A673 (cell line): Measurements from ENCODE around the gene SFRP5. TPM values are rescaled to one million over a fixed set of nuclear protein-coding genes. Genes with fewer than 3 reads are reported as not detected.

Experiments
- Bru-seq: library from RNA; stranded (reverse); fragments of 400-500 nt; gene quantifications from one replicate; lab custom pipeline; 2021; lab: Mats Ljungman, UMichigan
- BruChase-seq, 2 experiments: library from RNA; stranded (reverse); fragments of 400-500 nt; gene quantifications; one replicate each; lab custom pipeline; 2021; lab: Mats Ljungman, UMichigan
- BruUV-seq: library from RNA; stranded (reverse); fragments of 400-500 nt; replicated peaks from 2 replicates; lab custom pipeline; 2021; lab: Mats Ljungman, UMichigan
- CTCF ChIA-PET: fragments of 300-600 bp; sonication (Branson Sonifier 250); formaldehyde crosslinking; loops from one replicate; lab custom pipeline; 2022; ENCODE audit warnings: antibody characterized with exemption; lab: Charles Lee
- POLR2A ChIA-PET: fragments of 300-600 bp; sonication (Branson Sonifier 250); formaldehyde crosslinking; loops from one replicate; lab custom pipeline; 2022; ENCODE audit warnings: antibody characterized with exemption; ENCODE audit not compliant: low non-redundant PET; lab: Charles Lee
- DNase-seq: peaks from one replicate; pipeline ENCODE4 v3.0.0-alpha.2; 2015; ENCODE audit warnings: low spot score
- H3K27ac ChIP-seq: fragments of 200-600 bp; sonication (generic); 2 replicates; pipeline ENCODE4 v1.5.1; 2016; ENCODE audit warnings: mixed run types, low read depth, mild to moderate bottlenecking, mixed read lengths, antibody characterized with exemption, low read length; ENCODE audit not compliant: poor library complexity, severe bottlenecking
- H3K27me3 ChIP-seq: fragments of 200-600 bp; sonication (generic); replicated peaks from 2 replicates; pipeline ENCODE4 v1.6.1; 2017; ENCODE audit warnings: mixed run types, low read depth, mild to moderate bottlenecking, mixed read lengths, antibody characterized with exemption, low read length; ENCODE audit not compliant: insufficient read depth, poor library complexity
- H3K36me3 ChIP-seq: fragments of 200-600 bp; sonication (generic); 2 replicates; pipeline ENCODE4 v1.6.1; 2016; ENCODE audit warnings: mixed run types, mild to moderate bottlenecking, mixed read lengths, antibody characterized with exemption, low read length; ENCODE audit not compliant: insufficient read depth, poor library complexity, severe bottlenecking
- H3K4me1 ChIP-seq: fragments of 200-600 bp; sonication (generic); 2 replicates; pipeline ENCODE4 v1.6.1; 2017; ENCODE audit warnings: mixed run types, mild to moderate bottlenecking, mixed read lengths, antibody characterized with exemption, low read length; ENCODE audit not compliant: insufficient read depth, poor library complexity, severe bottlenecking
- H3K4me3 ChIP-seq: fragments of 200-600 bp; sonication (generic); 2 replicates; pipeline ENCODE4 v1.5.1; 2016; ENCODE audit warnings: low read depth, mixed run types, mild to moderate bottlenecking, mixed read lengths, low read length; ENCODE audit not compliant: poor library complexity, severe bottlenecking
- H3K9me3 ChIP-seq: fragments of 200-600 bp; sonication (generic); 2 replicates; pipeline ENCODE4 v1.6.1; 2016; ENCODE audit warnings: mixed run types, low read depth, mild to moderate bottlenecking, mixed read lengths, antibody characterized with exemption, low read length; ENCODE audit not compliant: poor library complexity, severe bottlenecking
- CTCF ChIP-seq: fragments of 300-800, 200-600 bp; sonication (generic); conservative IDR thresholded peaks from 2 replicates; pipeline ENCODE4 v1.5.1; 2017; ENCODE audit warnings: low read depth, mild to moderate bottlenecking, antibody characterized with exemption, low read length, moderate library complexity, mixed read lengths
- EZH2 ChIP-seq: fragments of 200-600 bp; sonication (generic); IDR thresholded peaks from 2 replicates; pipeline ENCODE4 v1.6.1; 2017; ENCODE audit warnings: borderline replicate concordance, low read depth, mild to moderate bottlenecking, mixed read lengths, antibody characterized with exemption, low read length; ENCODE audit not compliant: poor library complexity, severe bottlenecking
- intact Hi-C: fragments of 100-400 bp; cut with micrococcal nuclease; formaldehyde crosslinking; loops from one replicate; pipeline ENCODE4 v1.10.0; 2022; ENCODE audit not compliant: unreplicated experiment
- long read RNA-seq: library from polyadenylated mRNA; stranded (forward); transcript quantifications from one replicate; pipeline ENCODE4 v2.0.0, GENCODE V29; 2022
- total RNA-seq: library from RNA; stranded (reverse); gene quantifications from 2 replicates; pipeline ENCODE4 v1.2.3, GENCODE V29; 2021

The SFRP5 gene
- total RNA-seq (not detected in 2 replicates), Bru-seq, nascent RNA (not detected), BruChase-seq, experiment 1, labeled RNA remaining after a 2-hour chase (not detected), BruChase-seq, experiment 2, labeled RNA remaining after a 6-hour chase (not detected)
- long read RNA-seq, result 0 reads

GRCh38 chr10:97771913-97772823, at the start of gene SFRP5:
SFRP5 (minus strand) TSS chr10:97771999; CDS start chr10:97771833, 166 bp downstream.
- TF ChIP-seq CTCF (no peak), EZH2 (no peak)
- no peaks in the 10 kb centered on the region for H3K9me3 ChIP-seq
- H3K27ac ChIP-seq, result no peak within 1 kb of the TSS
- BruUV-seq, result no TSS peak
- no peaks in the 10 kb centered on the region for H3K36me3 ChIP-seq
- intact Hi-C loops, result no loop called here
- no peaks in the 10 kb centered on the region for H3K4me1 ChIP-seq
- no peak for DNase-seq
- CTCF ChIA-PET, result interaction anchor here (0.5 kb wide), 1 partner anchor 326 kb away, joined by 8 read pairs; no protein-coding TSS in a partner anchor
- POLR2A ChIA-PET, result no interaction called here
- peaks cover 41% of the 10 kb centered on the region for H3K27me3 ChIP-seq
- peak within 1 kb of the TSS; percentile 27 for H3K4me3 ChIP-seq

GRCh38 chr10:97820096-97820704, 48.4 kb upstream of the SFRP5 start:
- ChIA-PET CTCF (no interaction called here), POLR2A (no interaction called here)
- H3K9me3 ChIP-seq, result no peaks in the 10 kb centered on the region
- no peaks in the 10 kb centered on the region for H3K36me3 ChIP-seq
- no peak for DNase-seq
- H3K4me1 ChIP-seq, result no peaks in the 10 kb centered on the region
- intact Hi-C loops, result no loop called here
- no peak overlapping the region for H3K27ac ChIP-seq
- TF ChIP-seq CTCF (no peak), EZH2 (no peak)
- H3K4me3 ChIP-seq, result no peak overlapping the region
- BruUV-seq, result no TSS peak
- H3K27me3 ChIP-seq, result no peaks in the 10 kb centered on the region

DNA sequence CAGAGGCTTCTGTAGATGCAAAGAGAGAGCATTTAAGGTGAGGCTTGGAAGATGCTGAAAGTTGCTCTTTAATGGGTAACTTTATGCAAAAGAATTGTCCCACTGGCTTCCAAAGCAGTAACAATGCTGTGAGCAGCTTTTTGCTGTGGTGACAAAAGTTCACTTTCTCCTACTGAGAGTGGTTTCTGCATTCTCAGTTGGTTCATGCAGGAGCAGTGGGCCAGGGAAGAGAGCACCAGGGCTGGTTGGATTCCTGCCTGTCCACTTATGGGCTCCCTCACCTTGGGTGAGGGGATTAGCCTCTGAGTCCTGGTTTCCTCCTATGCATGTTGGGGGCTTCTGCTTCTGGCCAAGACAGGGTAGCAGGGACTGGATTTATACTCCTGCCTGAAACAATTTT, 46.8 kb upstream of the SFRP5 start:
- no TSS peak for BruUV-seq
- TF ChIP-seq CTCF (no peak), EZH2 (no peak)
- intact Hi-C loops, result no loop called here

More for the DNA sequence above, 46.8 kb upstream of the SFRP5 start:
- Histone ChIP-seq H3K9me3 (no peaks in the 10 kb centered on the region), H3K27ac (no peak overlapping the region), H3K4me3 (no peak overlapping the region), H3K4me1 (no peaks in the 10 kb centered on the region), H3K36me3 (no peaks in the 10 kb centered on the region), H3K27me3 (no peaks in the 10 kb centered on the region)
- no peak for DNase-seq
- CTCF ChIA-PET, result no interaction called here
- POLR2A ChIA-PET, result no interaction called here
